GM18951 (cell line): ENCODE measurements around the gene XRCC1.
"Not testable (repeated sequence)": the region's sequence is repeated elsewhere in the genome, so short reads cannot be mapped to it uniquely, and the experiment has no call there.

Experiments used
- POLR2A ChIP-seq: IDR thresholded peaks from 4 replicates; pipeline ENCODE4 v1.6.1; 2011; ENCODE audit warnings: mild to moderate bottlenecking; ENCODE audit not compliant: insufficient read length, insufficient read depth; ENCODE audit errors: extremely low read depth
- in situ Hi-C: fragments of 300-500 bp; cut with MboI; formaldehyde crosslinking; loops from one replicate; pipeline ENCODE4 v1.12.0; 2022; ENCODE audit warnings: low sequenced_read_pairs, mixed read lengths, inconsistent platforms; ENCODE audit not compliant: unreplicated experiment

The XRCC1 gene

GRCh38 chr19:43610493-43610892 lies 35.2 kb upstream of the XRCC1 start:
- in situ Hi-C loops: no loop called here
- no peak for TF ChIP-seq POLR2A

GRCh38 chr19:43609872-43610271 lies 34.5 kb upstream of the XRCC1 start:
- TF ChIP-seq POLR2A: no peak
- in situ Hi-C loops: no loop called here

DNA sequence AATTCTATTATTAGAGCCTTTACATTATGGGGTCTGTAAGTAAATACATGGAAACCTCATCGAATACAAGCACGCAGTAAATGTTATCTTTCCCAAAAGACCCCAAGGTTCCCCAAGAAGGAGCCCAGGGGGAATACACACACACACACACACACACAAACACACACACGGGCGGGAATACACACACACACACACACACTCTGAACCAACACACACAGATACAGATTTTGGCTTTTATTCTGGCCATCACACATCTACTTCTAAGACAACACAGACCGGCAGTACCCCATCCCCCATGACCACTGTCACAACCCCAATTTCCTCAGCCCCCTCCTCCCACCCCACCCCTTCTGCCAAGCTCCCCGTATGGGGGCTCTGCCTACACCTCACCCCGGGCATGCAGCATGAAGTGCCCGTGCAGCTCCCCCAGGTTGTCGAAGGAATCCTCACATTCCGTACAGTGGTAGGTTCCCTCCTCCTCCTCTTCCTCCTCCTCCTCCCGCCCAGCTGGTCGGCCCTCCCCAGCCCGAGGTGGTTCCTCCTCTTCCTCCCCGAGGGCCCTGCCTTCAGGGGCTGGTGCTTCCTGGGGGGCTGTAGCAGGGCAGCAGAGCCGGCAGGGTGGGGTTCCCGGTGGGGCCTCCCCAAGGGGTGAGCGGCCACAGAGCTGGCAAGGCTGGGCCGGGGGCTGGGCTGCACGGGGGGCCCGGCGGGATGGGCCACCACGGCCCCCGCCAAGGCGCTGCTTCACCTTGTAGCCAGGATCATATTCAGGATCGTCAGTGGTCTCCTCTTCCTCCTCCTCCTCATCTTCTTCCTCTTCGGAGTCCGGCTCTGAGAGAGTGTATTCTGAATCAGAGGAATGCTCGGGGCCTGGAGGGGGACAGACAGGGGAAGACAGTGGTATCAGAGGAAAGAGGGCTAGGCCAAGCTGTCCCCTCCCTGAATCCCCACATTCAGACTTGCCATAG lies 32.2 kb upstream of the XRCC1 start:
- in situ Hi-C loops: no loop called here
- TF ChIP-seq POLR2A: no peak

GRCh38 chr19:43606569-43607229 lies 31.4 kb upstream of the XRCC1 start:
- in situ Hi-C loops: no loop called here
- no peak for TF ChIP-seq POLR2A

DNA sequence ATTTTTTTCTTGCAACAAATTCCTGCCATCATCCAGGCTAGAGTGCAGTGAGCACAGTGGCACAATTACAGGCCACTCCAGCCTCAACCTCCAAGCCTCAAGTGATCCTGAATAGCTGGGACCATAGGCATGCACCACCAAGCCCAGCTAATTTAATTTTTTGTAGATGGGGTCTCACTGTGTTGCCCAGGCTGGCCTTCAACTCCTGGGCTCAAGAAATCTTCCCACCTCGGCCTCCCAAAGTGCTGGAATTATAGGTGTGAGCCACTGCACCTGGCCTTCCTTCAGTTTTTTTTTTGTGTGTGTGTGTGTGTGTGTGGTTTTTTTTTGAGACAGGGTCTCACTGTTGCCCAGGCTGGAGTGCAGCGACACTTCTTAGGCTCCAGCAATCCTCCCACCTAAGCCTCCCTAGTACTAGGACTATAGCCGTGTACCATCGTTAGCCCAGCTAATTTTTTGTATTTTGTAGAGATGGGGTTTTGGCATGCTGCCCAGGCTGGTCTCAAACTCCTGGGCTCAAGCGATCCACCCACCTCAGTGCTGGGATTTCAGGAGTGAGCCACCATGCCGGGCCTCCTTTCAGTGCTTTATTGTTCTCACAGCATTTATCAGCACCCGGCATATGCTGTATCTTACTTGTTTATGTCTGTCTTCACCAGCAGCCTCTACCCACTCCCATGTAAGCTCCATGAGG lies 30.7 kb upstream of the XRCC1 start:
- no peak for TF ChIP-seq POLR2A
- in situ Hi-C loops: no loop called here

DNA sequence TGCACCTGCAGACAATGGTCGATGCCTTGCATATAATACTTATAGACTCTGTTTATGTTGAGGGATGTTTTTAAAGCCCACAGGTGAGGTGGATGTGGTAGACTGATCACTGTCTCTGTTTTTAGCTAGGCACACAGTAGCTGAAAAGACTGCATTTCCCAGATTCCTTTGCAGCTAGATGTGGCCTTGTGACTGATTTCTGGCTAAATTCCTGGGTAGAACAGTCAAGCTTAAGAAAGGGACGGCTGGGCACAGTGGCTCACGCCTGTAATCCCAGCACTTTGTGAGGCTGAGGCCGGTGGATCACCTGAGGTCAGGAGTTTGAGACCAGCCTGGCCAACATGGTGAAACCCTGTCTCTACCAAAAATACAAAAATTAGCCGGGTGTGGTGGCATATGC lies 25.0 kb upstream of the XRCC1 start:
- in situ Hi-C loops: not testable (repeated sequence)

DNA sequence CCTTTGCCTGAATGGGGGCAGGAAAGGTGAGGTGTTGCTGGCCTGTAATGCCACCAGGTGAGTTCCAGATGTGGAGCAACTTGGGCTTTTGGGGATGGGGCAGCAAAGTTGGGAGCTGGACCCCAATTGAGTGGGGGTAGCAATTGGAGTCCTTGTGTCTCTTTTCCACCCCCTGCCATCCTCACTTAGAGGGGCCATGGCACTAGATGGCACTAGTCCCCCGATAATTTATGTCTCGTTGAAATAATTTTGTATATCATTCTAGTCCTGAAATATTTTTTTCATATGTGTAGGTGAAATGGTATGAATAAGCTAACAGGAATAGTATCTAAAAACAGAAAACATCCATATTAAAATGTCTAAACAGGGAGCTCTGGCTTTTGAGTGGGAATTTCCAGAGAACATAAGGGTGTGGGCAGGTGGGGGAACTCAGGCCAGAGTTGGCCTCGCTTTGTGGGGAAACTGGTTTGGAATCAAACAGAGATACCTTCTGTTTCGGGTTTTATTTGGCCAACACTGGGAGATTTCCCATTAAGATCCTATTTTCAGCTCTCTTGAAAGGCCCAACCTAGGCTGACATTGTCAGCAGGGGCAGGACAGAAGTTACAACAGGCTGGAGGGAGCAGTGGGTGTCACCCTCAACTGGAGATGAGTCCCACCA lies 24.4 kb upstream of the XRCC1 start:
- in situ Hi-C loops: no loop called here
- TF ChIP-seq POLR2A: no peak

- in situ Hi-C loops: no loop called here
- TF ChIP-seq POLR2A: no peak
These were observed 23.3 kb upstream of the XRCC1 start for GRCh38 chr19:43598445-43599240.

DNA sequence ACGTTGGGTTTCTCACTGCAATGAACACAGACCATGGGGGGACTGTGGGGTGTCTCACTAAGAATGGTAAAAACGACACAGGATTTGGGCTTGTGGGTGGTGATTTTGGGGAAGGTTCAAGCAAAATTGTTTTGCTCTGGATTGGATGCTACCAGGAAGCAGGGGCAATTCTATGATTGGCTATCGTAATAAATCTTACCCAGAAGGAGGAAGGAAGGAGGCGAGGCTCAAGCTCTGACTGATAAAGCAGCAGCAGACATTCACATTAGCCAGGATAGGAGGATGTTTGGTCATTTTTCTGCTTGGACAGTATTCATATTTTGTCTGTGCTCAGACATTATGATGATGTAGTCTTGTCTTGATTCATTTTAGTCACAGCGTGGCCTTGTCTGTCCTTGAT lies 22.5 kb upstream of the XRCC1 start:
- in situ Hi-C loops: no loop called here
- no peak for TF ChIP-seq POLR2A

- in situ Hi-C loops: no loop called here
- TF ChIP-seq POLR2A: no peak
These were observed 21.6 kb upstream of the XRCC1 start for GRCh38 chr19:43596842-43597461.

DNA sequence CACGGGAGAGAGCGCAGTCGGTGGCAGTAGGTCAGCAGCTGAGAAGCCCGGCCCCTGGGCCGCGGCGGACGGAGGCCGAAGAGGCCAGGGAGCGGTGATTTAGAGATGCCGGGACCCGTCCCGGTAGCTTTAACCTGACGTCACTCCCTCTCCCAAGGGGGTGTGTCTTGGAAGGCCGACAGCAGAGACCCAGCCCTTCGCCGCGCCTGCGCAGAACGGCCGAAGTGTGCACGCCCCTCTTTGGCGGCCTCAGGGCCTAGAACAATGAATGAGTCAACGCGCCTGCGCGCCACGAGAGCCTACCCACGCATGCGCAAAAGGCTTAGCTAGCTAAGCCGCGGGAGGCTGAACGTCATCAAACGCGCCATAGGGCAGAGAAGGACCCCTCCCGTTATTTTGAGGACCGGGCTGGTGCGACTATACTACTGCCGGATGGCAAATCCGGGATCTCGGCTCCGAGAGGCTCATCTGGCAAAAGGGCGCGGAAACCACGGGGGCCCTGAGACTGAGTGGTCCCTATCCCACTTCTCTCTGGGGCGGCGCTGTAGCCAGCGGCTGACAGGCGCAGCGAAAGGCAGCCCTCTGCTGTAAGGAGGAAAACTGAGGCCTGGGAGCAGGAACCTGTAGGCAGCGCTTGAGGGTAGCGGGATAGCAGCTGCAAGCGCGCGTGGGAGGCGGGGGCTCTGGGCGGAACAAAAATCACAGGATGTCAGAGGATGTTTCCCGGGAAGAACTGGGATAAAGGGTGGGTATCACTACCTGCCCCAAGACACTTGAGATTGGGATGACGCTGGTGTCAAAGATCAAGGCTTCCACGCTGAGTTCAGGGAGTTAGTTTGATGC lies 20.9 kb upstream of the XRCC1 start, which contains the start of the genes IRGQ and ZNF576:
TSS of gene IRGQ (minus strand) at position 136 of the 843 bp plus-strand sequence. CDS start 796 bp downstream, outside the sequence.
TSS of gene ZNF576 (plus strand) at position 597 of the 843 bp plus-strand sequence. CDS start 514 bp downstream, outside the sequence.
- peak; percentile 71 for TF ChIP-seq POLR2A
- in situ Hi-C loops: no loop called here
